HEK293 (cell line): Measurements from ENCODE around the gene TNPO3.

Source experiments
- CTCF ChIA-PET: fragments of 350-600 bp; formaldehyde crosslinking; extraction: SDS; loops from one replicate; lab custom pipeline; 2021; ENCODE audit warnings: antibody characterized with exemption; lab: Yijun Ruan, JAX
- POLR2A ChIA-PET: fragments of 300-600 bp; formaldehyde crosslinking; extraction: SDS; loops from one replicate; lab custom pipeline; 2020; ENCODE audit warnings: antibody characterized with exemption, inconsistent platforms; lab: Yijun Ruan, JAX
- H3K27ac ChIP-seq: fragments of 200-500 bp; sonication (Bioruptor generic); 2 replicates; pipeline ENCODE4 v1.5.1; 2014; ENCODE audit warnings: low read depth, low read length, control low read depth, inconsistent platforms; ENCODE audit errors: extremely low read depth
- H3K36me3 ChIP-seq, 2 experiments: fragments of 200-500 bp in 1 of 2; sonication (Bioruptor generic) in 1 of 2; 1 replicate in 1 of 2; 2 replicates in 1 of 2; pipeline ENCODE4 v1.5.1; 2014 to 2017; ENCODE audit warnings: inconsistent platforms in 2 of 2, low read length in 2 of 2; ENCODE audit not compliant: control insufficient read depth in 2 of 2, insufficient read depth in 1 of 2
- H3K4me1 ChIP-seq: fragments of 200-500 bp; sonication (Bioruptor generic); 2 replicates; pipeline ENCODE4 v1.5.1; 2014; ENCODE audit warnings: mild to moderate bottlenecking, low read length, inconsistent platforms; ENCODE audit not compliant: control insufficient read depth, insufficient read depth
- H3K4me3 ChIP-seq: 2 replicates; pipeline ENCODE4 v1.5.1; 2011; ENCODE audit warnings: low read depth, mild to moderate bottlenecking, control low read depth, low read length, moderate library complexity
- H3K9me3 ChIP-seq: fragments of 200-500 bp; sonication (Bioruptor generic); 2 replicates; pipeline ENCODE4 v1.5.1; 2014; ENCODE audit warnings: low read depth, low read length, inconsistent platforms; ENCODE audit not compliant: control insufficient read depth, insufficient read depth
- ATF2 ChIP-seq: fragments of 450-650 bp; formaldehyde crosslinking; IDR thresholded peaks from 2 replicates; pipeline ENCODE4 v1.5.1; 2016; ENCODE audit warnings: missing biosample characterization, missing genetic modification characterization, low read depth
- BCL11B ChIP-seq: fragments of 450-650 bp; formaldehyde crosslinking; IDR thresholded peaks from 2 replicates; pipeline ENCODE4 v1.5.1; 2016; ENCODE audit warnings: low read depth, missing biosample characterization, missing genetic modification characterization
- HIC1 ChIP-seq: fragments of 450-650 bp; formaldehyde crosslinking; IDR thresholded peaks from 2 replicates; pipeline ENCODE4 v1.5.1; 2016; ENCODE audit warnings: missing biosample characterization, missing genetic modification characterization
- HOXD13 ChIP-seq: sonication (generic); formaldehyde crosslinking; IDR thresholded peaks from 2 replicates; pipeline ENCODE4 v1.8.0; 2022; ENCODE audit warnings: missing genetic modification reagents, borderline replicate concordance
- OVOL3 ChIP-seq: fragments of 450-650 bp; formaldehyde crosslinking; IDR thresholded peaks from 2 replicates; pipeline ENCODE4 v1.5.1; 2016; ENCODE audit warnings: missing biosample characterization, missing genetic modification characterization
- PBX3 ChIP-seq: sonication (generic); formaldehyde crosslinking; IDR thresholded peaks from 2 replicates; pipeline ENCODE4 v1.8.1; 2022; ENCODE audit warnings: mild to moderate bottlenecking, moderate library complexity, missing genetic modification reagents
- ZBTB8A ChIP-seq: fragments of 450-650 bp; formaldehyde crosslinking; IDR thresholded peaks from 2 replicates; pipeline ENCODE4 v1.5.1; 2016; ENCODE audit warnings: missing biosample characterization, missing genetic modification characterization
- ZFP37 ChIP-seq: fragments of 450-650 bp; formaldehyde crosslinking; IDR thresholded peaks from 2 replicates; pipeline ENCODE4 v1.5.1; 2016; ENCODE audit warnings: missing biosample characterization, missing genetic modification characterization
- ZNF16 ChIP-seq: fragments of 450-650 bp; formaldehyde crosslinking; IDR thresholded peaks from 2 replicates; pipeline ENCODE4 v1.5.1; 2016; ENCODE audit warnings: low read depth, missing biosample characterization, missing genetic modification characterization
- ZNF19 ChIP-seq: fragments of 450-650 bp; formaldehyde crosslinking; IDR thresholded peaks from 2 replicates; pipeline ENCODE4; 2016; ENCODE audit warnings: missing biosample characterization, missing genetic modification characterization, low read depth
- ZNF214 ChIP-seq: fragments of 450-650 bp; formaldehyde crosslinking; IDR thresholded peaks from 2 replicates; pipeline ENCODE4 v1.5.1; 2017; ENCODE audit warnings: missing biosample characterization, mild to moderate bottlenecking, missing genetic modification characterization, borderline replicate concordance
- ZNF404 ChIP-seq: fragments of 450-650 bp; formaldehyde crosslinking; IDR thresholded peaks from 2 replicates; pipeline ENCODE4 v1.5.1; 2017; ENCODE audit warnings: missing biosample characterization, missing genetic modification characterization
- ZNF416 ChIP-seq: fragments of 450-650 bp; formaldehyde crosslinking; IDR thresholded peaks from 2 replicates; pipeline ENCODE4 v1.5.1; 2016; ENCODE audit warnings: missing biosample characterization, missing genetic modification characterization
- ZNF548 ChIP-seq: fragments of 450-650 bp; formaldehyde crosslinking; IDR thresholded peaks from 2 replicates; pipeline ENCODE4 v1.5.1; 2016; ENCODE audit warnings: missing biosample characterization, missing genetic modification characterization
- ZNF558 ChIP-seq: fragments of 450-650 bp; formaldehyde crosslinking; IDR thresholded peaks from 2 replicates; pipeline ENCODE4 v1.5.1; 2016; ENCODE audit warnings: missing biosample characterization, missing genetic modification characterization
- ZNF626 ChIP-seq: fragments of 450-650 bp; sonication (Bioruptor Pico); formaldehyde crosslinking; IDR thresholded peaks from 2 replicates; pipeline ENCODE4 v1.5.1; 2018; ENCODE audit warnings: missing biosample characterization, missing genetic modification characterization, inconsistent platforms
- ZNF664 ChIP-seq: fragments of 450-650 bp; formaldehyde crosslinking; IDR thresholded peaks from 2 replicates; pipeline ENCODE4 v1.5.1; 2016; ENCODE audit warnings: missing biosample characterization, missing genetic modification characterization
- ZNF707 ChIP-seq: fragments of 450-650 bp; formaldehyde crosslinking; IDR thresholded peaks from 2 replicates; pipeline ENCODE4 v1.5.1; 2016; ENCODE audit warnings: missing biosample characterization, missing genetic modification characterization
- ZNF830 ChIP-seq: fragments of 450-650 bp; IDR thresholded peaks from 2 replicates; pipeline ENCODE4 v1.5.0; 2018; ENCODE audit warnings: missing biosample characterization, missing genetic modification characterization, low read depth, mild to moderate bottlenecking, moderate library complexity
- ZNF843 ChIP-seq: fragments of 450-650 bp; formaldehyde crosslinking; IDR thresholded peaks from 2 replicates; pipeline ENCODE4 v1.5.1; 2016; ENCODE audit warnings: missing biosample characterization, missing genetic modification characterization

The TNPO3 gene

GRCh38 chr7:128989961-128990360, 65.0 kb downstream of the TNPO3 start:
- Histone ChIP-seq H3K4me1 (no peaks in the 10 kb centered on the region), H3K27ac (no peak overlapping the region), H3K4me3 (no peak overlapping the region), H3K9me3 (no peaks in the 10 kb centered on the region), H3K36me3 (peaks cover 34 to 47% of the 10 kb centered on the region in 2 experiments)
- no peak for TF ChIP-seq ZNF404 (tag by site-specific recombination)
- TF ChIP-seq OVOL3, result no peak
- TF ChIP-seq ZNF664 (tag by site-specific recombination), result no peak
- TF ChIP-seq HOXD13 (CRISPR knock-in tag), result no peak
- TF ChIP-seq BCL11B (tag by site-specific recombination), result no peak
- no peak for TF ChIP-seq PBX3 (CRISPR knock-in tag)
- TF ChIP-seq ZNF416, result no peak
- TF ChIP-seq HIC1 (tag by site-specific recombination), result no peak
- no peak for TF ChIP-seq ZNF707 (tag by site-specific recombination)
- no peak for TF ChIP-seq ZNF830 (tag by site-specific recombination)
- TF ChIP-seq ZNF19, result no peak
- no peak for TF ChIP-seq ZNF16 (tag by site-specific recombination)
- TF ChIP-seq ATF2 (tag by site-specific recombination), result no peak
- ChIA-PET POLR2A (no interaction called here), CTCF (interaction anchor here (0.7 kb wide), 1 partner anchor 101 kb away, joined by 4 read pairs; no protein-coding TSS in a partner anchor)

- H3K4me3 ChIP-seq, result no peak overlapping the region
- H3K9me3 ChIP-seq, result no peaks in the 10 kb centered on the region
- H3K4me1 ChIP-seq, result no peaks in the 10 kb centered on the region
- H3K36me3 ChIP-seq, result peaks cover 38 to 62% of the 10 kb centered on the region in 2 experiments
- H3K27ac ChIP-seq, result no peak overlapping the region
- no peak for TF ChIP-seq ZNF548 (tag by site-specific recombination)
- TF ChIP-seq ZNF843, result no peak
- ChIA-PET POLR2A (no interaction called here), CTCF (no interaction called here)
Observed at GRCh38 chr7:128988372-128988771, 66.5 kb downstream of the TNPO3 start.

DNA sequence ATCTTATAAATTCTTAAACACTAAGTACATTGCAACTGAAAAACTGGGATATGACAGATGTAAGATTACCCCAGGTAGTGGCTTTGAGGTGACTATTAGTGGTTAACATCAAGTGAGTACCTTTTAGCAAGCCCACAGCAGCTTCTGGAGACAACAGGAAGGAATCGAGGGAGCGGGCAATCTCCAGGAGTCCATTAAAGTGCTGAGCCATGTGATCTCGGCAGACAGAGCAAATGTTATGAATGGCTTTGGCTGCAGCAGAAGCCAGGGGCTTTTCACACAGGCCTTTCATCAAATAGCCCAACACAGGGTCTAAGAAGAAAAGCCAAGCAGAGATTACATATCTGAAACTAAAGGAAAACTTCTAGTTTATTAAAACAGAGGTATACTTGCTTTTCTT, 68.3 kb downstream of the TNPO3 start:
- Histone ChIP-seq H3K27ac (no peak overlapping the region), H3K4me1 (no peaks in the 10 kb centered on the region), H3K9me3 (no peaks in the 10 kb centered on the region), H3K36me3 (peaks cover 50 to 73% of the 10 kb centered on the region in 2 experiments), H3K4me3 (no peak overlapping the region)
- POLR2A ChIA-PET, result no interaction called here
- TF ChIP-seq ZNF626 (tag by site-specific recombination) (no peak), ZNF558 (no peak), ZNF214 (tag by site-specific recombination) (no peak), ZFP37 (tag by site-specific recombination) (no peak), ZBTB8A (tag by site-specific recombination) (no peak)
- CTCF ChIA-PET, result interaction anchor here (1.1 kb wide), 1 partner anchor 105 kb away, joined by 3 read pairs; no protein-coding TSS in a partner anchor
